DMS53 treated with DMSO at 0.1 percent for 48 hours (cell line): ENCODE results near the gene LEF1.

Experiments used
- DNase-seq: peaks from one replicate; lab custom pipeline; 2025; ENCODE audit not compliant: unreplicated experiment; lab: John Stamatoyannopoulos, UW

Gene LEF1

DNA sequence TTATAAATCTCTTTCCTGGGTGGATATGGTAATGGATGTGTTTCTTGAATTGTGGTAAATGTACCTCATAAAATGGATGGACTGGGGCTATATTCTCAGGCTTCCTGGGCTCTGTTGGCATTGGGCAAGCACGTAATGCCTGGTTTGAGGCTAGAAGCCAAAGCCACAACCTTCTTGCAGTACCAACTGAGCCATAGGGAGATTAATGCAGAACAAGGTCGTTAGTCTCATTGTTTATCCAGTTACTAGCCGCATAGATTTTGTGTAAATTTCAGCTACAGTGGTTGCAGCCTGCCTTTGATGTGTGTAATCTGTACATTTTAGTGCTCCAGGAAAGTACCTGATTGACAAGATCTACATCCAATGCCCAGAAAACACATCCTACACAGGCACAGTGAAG lies 7.2 kb upstream of the LEF1 start:
- no peak for DNase-seq

DNA sequence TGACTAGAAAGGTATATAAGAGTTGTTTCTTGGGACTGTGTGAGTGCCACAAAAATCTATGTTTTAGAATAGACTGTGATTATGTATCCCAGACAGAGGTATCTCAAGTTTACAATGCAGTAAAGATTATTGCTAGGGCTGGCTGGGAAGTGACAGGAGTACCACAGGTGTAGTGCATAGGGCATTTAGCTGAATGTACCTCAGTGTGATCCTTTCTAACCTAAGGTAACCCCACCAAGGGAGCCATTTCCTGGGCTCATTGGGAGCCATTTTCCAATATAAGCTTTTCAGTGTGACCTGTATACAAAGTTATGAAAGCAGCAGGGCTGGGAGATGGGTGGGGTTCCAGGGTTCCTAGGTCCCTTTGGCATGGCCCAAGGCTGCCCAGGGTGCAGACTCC lies 6.1 kb upstream of the LEF1 start:
- no peak for DNase-seq

- no peak for DNase-seq
Measured at GRCh38 chr4:108173599-108174057, 4.9 kb upstream of the LEF1 start.

DNA sequence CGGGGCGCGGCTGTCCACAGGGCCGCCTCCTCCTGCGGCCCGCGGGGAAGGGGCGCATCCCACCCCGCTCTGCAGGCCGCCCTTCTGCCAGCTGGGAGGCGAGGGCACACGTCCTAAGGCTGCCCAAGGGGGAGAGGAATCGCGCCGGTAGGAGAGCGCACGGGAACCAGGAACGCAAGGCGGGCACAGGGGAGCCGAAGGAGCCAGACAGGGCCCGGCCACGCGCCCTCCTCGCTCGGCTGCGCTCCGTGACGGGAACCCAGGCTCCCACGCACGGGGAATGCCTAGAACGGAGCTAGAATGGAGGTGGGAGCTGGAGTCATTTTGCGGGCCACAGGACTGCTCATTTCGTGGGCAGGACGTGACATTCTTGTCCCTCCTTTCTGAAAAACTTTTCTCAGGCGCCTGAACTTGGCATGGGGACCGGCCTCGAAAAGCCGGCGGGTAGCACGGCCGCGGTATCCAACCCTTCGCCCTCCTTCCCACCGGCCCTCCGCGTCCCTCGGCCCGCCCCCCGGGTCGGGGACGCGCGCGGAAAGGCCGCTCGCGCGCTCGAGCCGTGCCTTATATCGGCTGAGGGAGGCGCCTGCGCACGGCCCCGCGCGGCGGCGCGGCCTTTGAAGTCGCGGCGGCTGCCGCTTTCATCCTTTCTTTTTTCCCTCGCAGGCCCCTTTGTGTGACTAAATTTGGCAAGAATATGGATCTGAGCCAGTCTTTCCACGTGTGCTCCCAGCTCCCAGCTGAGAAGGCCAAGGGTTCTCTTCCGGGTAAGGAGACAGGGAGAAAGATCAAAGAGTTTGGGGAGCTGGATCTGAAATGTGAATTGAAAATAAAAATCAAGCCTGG lies 4.2 kb upstream of the LEF1 start:
- peak; percentile 76 for DNase-seq

DNA sequence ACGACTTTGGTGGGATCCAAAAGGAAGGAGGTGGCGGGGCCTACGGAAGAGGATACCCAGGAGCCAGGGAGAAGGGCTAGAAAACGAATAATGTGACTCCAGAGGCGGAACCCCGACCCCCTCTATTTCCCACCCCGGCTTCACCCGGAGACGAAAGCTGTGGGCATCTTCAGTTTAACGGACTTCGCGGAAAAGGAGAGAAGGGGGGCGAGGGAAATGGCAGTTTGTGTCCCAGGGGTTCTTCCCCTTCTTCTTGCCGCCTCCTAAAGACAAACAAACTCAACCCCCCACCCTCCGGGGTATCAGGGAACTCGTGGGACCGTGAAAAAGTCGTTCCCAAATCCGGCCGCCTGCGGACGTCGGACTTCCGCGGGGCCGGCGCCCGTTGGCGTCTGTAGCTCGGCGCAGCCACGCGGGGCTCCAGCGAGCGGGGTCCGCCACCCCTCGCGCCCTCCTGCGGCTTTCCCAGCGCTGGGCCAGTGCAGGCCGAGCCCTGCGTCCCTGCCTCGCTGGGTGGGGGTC lies 3.6 kb upstream of the LEF1 start:
- DNase-seq = no peak

DNA sequence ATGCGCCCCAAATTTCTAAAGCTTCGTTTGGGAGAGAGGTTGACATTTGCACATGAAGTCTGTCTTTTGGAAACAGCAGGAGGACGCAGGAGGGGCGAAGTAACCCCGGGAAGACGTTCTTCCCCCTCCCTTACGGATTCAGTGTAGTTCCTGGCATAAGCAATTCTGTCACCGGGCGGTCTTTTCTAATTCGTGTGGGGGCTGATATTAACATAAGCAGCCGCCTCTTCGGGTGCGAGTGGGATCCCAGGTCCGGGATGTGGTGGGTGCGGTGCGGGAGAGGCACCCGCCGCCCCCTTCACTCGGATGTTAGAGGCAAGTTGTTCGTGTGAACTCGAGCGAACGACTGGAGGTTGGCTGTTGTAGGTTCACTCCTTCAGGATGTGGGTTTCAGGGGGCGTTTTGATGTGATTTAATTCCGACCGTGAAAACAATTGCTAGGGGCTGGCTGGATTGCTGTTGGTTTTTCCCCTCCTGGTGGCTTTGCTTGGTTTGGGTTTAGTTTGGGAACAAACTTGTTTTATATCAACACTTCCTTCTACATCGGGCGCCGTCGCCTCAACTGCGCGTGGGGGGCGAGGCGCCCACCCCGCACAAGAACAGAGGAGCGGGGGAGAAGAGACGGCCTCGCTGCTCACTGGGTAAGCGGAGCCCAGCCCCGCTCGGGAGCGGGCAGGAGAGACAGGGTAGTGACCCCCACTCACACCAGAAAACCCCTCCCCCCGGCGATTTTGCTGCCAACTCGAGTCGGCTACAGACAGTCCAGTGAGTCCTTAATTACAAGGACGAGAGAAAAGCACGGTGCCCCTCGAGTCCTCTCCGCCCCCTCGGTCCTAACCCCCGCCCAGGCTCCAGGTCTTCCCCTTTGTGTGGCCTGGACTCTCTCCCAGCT lies 2.9 kb upstream of the LEF1 start:
- no peak for DNase-seq

DNA sequence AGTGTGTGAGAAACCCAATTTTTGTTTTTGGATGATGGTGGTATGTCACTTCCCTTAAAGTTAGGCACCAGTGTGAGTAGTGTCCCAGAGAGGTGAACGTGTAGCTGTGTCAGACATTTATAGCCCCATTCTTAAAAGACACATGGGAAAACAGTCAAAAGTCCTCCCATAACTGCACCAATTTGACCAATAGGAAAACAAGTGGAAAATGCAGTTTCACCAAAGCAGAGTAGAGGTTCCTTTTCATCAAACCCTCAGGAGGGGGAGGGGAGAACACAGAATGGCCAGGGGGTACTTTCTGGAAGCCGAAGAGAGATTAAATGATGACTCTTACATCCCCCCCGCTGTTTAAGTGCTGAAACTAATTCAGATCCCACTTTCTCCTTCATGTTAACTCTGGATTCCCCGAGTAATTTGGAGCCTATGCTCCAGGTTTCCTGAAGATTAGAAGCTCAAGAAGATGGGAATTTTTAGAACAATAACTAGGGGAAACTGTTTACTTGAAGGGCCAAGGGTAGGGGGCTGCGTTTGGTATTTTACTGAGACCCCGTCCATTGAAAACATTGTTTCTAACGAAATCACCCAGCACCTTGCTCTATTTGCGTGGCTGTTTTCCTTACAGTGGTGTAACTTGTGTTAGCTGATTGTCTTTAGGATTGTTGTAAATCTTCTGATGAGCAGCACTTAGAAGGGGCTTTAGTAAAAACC lies 2.1 kb upstream of the LEF1 start:
- no peak for DNase-seq

DNA sequence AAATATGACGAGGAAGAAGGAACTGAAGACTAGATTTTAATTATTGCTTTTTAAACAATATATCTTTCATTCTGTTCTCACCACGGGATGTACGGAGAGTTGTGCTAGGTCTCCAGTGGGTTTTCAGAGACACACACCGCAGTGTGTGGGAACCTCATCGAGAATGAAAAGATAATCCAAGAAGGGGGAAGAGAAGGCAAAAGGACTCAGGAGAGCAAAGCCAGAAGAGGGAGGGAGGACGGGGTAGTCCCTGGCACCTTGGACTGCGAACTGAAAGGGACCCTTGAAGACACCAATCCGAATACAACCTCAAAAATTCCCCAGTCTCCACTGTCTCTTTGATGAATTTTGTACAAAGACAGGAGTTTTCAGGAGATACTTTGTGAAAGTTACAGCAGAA lies 932 bp upstream of the LEF1 start:
- no peak for DNase-seq

- no peak for DNase-seq
Measured at GRCh38 chr4:108168160-108168670, 517 bp downstream of the LEF1 start.

DNA sequence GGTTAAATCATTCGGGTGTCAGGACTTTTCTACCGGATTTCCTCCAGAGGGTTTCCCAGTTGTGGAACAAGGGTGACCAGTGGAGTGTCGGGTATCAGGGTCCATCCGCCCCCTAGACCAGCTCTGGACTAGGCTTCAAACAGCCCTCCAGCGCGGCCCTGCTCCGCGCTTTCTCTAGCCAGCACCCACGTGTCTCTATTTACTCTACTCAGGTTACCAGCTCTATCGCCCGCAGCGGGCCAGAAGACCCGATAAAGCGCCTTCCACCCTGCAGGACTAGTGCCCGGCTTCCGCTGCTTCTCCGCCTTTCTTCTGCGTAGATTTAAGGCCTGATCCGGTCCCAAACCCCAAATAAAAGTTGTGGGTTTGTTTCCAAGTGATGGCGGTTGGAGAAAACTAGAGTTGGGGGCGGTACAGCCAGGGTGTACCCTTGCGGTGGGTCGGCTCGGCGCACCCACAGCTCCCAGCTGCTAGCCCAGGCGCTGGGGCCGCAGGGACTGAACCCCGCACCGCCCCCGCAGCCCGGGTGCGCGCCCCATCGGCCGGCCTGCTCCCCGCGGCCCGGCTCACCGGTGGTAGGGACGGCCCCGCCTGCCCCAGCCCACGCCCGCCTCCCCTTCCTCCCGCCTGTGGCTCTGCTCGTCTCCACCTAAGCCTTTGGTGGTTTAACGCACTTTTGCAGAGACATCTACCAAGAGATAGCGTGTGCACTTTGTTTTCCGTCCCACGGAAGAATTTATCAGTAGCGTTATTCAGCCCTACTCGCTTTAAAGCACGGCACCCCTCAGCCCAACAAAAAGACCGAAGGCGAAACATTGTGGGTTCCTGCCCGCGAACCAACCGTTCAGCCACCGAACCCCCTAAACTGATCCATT lies 2.1 kb downstream of the LEF1 start:
- DNase-seq = peak; percentile 35

DNA sequence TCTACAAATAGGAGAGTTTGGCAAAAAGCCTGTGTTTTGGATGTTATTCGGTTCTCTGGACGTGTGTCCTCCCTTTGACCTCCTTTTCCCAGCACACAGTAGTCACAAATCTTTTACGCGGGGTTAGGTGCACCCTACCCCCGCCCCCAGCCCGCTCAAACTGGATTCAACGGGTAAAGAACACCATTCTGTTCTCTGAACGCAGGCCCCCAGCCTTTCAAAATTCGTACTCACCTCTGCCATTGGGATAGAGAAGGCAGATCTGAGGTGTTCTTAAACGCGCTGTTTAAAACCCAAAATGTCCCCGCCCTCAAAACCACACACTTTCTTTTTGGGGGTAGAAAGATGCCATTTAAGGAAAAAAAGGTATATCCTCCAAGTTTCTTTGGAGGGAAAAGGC lies 2.7 kb downstream of the LEF1 start:
- DNase-seq = no peak

DNA sequence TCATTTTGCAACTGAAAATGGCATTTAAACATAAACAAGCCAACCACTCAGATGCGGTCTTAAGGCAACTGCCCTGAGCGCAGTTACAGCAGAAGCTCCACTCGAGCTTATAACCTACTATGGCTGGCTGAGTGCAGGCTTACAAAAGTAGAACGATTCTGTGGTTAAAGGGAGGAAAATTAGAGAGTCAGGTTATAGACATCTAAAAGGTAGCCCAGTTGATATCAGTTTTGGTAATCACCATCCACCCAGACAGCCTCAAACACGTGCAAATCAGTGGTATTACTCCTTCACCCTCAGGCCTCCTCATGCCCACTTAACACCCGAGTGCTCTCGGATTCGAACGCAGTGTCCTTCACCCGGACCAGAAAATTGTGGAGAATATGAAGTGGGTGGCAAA lies 3.1 kb downstream of the LEF1 start:
- DNase-seq = no peak

- DNase-seq = no peak
Measured at GRCh38 chr4:108163351-108163750, 5.4 kb downstream of the LEF1 start.

GRCh38 chr4:108160741-108161352 lies 7.9 kb downstream of the LEF1 start:
- DNase-seq = no peak

- no peak for DNase-seq
Measured at GRCh38 chr4:108159845-108160244, 8.9 kb downstream of the LEF1 start.

DNA sequence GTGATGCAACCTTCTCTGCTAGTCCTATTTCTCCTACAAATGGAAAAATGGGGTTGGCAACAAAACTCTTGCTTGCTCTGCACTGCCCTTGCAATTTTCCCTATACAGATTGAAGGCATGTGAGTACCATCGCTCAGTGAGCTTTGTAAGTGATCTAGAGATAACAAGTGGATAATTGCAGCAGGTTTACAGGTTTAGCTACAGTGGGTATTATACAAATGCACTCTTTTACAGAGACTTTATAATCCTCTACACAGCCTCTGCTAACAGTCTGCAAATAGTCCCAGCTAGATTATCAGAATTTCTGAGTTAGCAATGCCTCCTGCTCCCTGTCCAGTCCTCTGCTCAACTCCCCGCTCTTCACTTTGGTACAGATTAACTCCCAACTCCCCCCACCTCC lies 11.1 kb downstream of the LEF1 start:
- no peak for DNase-seq

GRCh38 chr4:108156391-108156790 lies 12.3 kb downstream of the LEF1 start:
- no peak for DNase-seq

DNA sequence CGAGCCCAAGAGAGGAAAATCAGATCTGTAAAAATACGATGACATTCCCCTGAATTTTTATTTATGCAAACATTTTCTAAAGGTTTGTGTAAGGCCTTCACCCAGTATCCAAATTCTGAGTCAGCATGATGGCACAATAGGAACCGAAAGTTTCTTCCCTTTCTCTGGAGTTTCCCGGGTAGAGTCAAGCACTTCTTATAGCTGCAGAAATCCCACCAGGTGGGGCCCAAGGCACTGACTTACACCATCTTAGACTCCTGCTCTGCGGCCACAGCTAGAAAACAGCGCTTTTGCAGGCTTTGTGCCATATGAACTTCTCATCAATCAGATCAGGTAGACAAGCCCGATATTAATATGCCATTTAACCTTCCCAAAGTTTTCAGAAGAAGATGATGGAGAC lies 13.4 kb downstream of the LEF1 start:
- DNase-seq = no peak

DNA sequence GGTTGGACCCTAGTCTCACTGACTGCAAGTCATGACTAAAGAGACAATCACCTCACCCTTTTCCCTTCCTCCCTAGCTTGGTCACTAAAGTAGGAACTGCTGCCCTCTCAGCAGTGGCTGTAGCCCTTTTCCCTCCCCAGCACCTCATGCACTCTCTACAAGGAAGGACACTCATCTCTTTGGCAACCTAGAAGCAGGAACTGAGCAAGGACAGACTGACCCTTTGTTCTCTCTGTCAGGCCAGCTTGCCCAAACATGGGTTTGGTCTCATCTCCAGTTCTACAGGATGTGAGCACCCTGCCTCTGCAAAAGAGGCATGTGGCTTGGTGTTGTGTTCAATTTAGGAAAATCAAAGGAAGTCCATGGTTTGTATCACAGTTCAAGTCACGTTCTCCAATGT lies 15.8 kb downstream of the LEF1 start:
- no peak for DNase-seq
